ENCODE results near the gene MRPL12. TPM values are rescaled to one million over a fixed set of nuclear protein-coding genes. Genes with fewer than 3 reads are reported as not detected.

Gene MRPL12
- total and polyA plus RNA-seq, 2 experiments from 2014 or later, result 50.9 to 153 TPM

- Histone ChIP-seq H3K4me3 (no peak overlapping the region), H3K4me1 (ENCODE audit: insufficient read depth) (peaks cover 7% of the 10 kb centered on the region; the same call in 1 of the 2 replicates), H3F3A (replicated peaks; ENCODE audit: low read depth) (peaks cover 12% of the 10 kb centered on the region), H3K9me2 (ENCODE audit: insufficient read depth) (no peaks in the 10 kb centered on the region), H3K4me2 (peak overlapping the region; percentile 12; the same call in 1 of the 2 replicates), H2AFZ (peak overlapping the region; percentile 56; the same call in 1 of the 2 replicates), H4K20me1 (replicated peaks; ENCODE audit: insufficient read depth) (no peaks in the 10 kb centered on the region), H3K79me2 (replicated peaks; ENCODE audit: insufficient read depth) (no peaks in the 10 kb centered on the region), H3K27ac (ENCODE audit: low read depth) (peak overlapping the region; percentile 19; the same call in 1 of the 2 replicates), H3K27me3 (ENCODE audit: insufficient read depth) (no peaks in the 10 kb centered on the region), H3K36me3 (ENCODE audit: insufficient read depth) (no peaks in the 10 kb centered on the region)
- H3K27me3 Mint-ChIP-seq (ENCODE audit: insufficient read depth, low read depth, poor library complexity), result peaks cover 16% of the 10 kb centered on the region
- ATAC-seq (peak; percentile 87), DNase-seq (ENCODE audit: low spot score) (peak; percentile 89)
- peak overlapping the region; percentile 72; the same call in 1 of the 2 replicates for H3K27ac Mint-ChIP-seq
- no peaks in the 10 kb centered on the region for H3K9me3 Mint-ChIP-seq
- no peaks in the 10 kb centered on the region for H3K36me3 Mint-ChIP-seq (ENCODE audit: low read depth)
- no peak overlapping the region for H3K4me3 Mint-ChIP-seq
- TF ChIP-seq STAT1 (IDR thresholded peaks at IDR 0.05; ENCODE audit: unreplicated experiment) (no peak), CTCF (conservative IDR thresholded peaks at IDR 0.05; ENCODE audit: low read depth in 2 of 2) (peak; percentile 82 to 98)
- peaks cover 24% of the 10 kb centered on the region for H3K4me1 Mint-ChIP-seq
These were observed 30.6 kb downstream of the MRPL12 start for GRCh38 chr17:81733507-81734404.

- no peak overlapping the region for H3K27ac ChIP-seq (ENCODE audit: low read depth)
- H3K36me3 ChIP-seq (ENCODE audit: insufficient read depth), result no peaks in the 10 kb centered on the region
- H3K4me2 ChIP-seq, result no peak overlapping the region
- H3K36me3 Mint-ChIP-seq (ENCODE audit: low read depth), result no peaks in the 10 kb centered on the region
- H3K4me1 Mint-ChIP-seq, result peaks cover 24% of the 10 kb centered on the region
- H2AFZ ChIP-seq, result 0 out of 2 replicates have a peak overlapping the region, but pooled peaks have one; percentile 56
- peaks cover 7% of the 10 kb centered on the region; the same call in 1 of the 2 replicates for H3K4me1 ChIP-seq (ENCODE audit: insufficient read depth)
- no peaks in the 10 kb centered on the region for H3K9me3 Mint-ChIP-seq
- no peak overlapping the region for H3K4me3 Mint-ChIP-seq
- peaks cover 12% of the 10 kb centered on the region for H3F3A ChIP-seq (replicated peaks; ENCODE audit: low read depth)
- no peak overlapping the region for H3K27ac Mint-ChIP-seq
- H3K27me3 Mint-ChIP-seq (ENCODE audit: insufficient read depth, low read depth, poor library complexity), result peaks cover 16% of the 10 kb centered on the region
- no peak overlapping the region for H3K4me3 ChIP-seq
- no peaks in the 10 kb centered on the region for H3K9me2 ChIP-seq (ENCODE audit: insufficient read depth)
- H3K79me2 ChIP-seq (replicated peaks; ENCODE audit: insufficient read depth), result no peaks in the 10 kb centered on the region
- ATAC-seq (no peak), DNase-seq (ENCODE audit: low spot score) (no peak)
- no peaks in the 10 kb centered on the region for H4K20me1 ChIP-seq (replicated peaks; ENCODE audit: insufficient read depth)
- H3K27me3 ChIP-seq (ENCODE audit: insufficient read depth), result no peaks in the 10 kb centered on the region
- TF ChIP-seq ZNF462 (CRISPR knock-in tag; IDR thresholded peaks at IDR 0.05) (no peak), EZH2 (IDR thresholded peaks at IDR 0.05; ENCODE audit: low read depth, unreplicated experiment) (no peak), ZNF114 (CRISPR knock-in tag; IDR thresholded peaks at IDR 0.05) (no peak), JUNB (IDR thresholded peaks at IDR 0.05; ENCODE audit: unreplicated experiment) (no peak)
These were observed 31.5 kb downstream of the MRPL12 start for GRCh38 chr17:81734405-81735263.

Data from GM23338 (cell line).